ENCODE measurements around the gene RFX1.
"Not testable (repeated sequence)": the region's sequence is repeated elsewhere in the genome, so short reads cannot be mapped to it uniquely, and the experiment has no call there.

RFX1 gene

DNA sequence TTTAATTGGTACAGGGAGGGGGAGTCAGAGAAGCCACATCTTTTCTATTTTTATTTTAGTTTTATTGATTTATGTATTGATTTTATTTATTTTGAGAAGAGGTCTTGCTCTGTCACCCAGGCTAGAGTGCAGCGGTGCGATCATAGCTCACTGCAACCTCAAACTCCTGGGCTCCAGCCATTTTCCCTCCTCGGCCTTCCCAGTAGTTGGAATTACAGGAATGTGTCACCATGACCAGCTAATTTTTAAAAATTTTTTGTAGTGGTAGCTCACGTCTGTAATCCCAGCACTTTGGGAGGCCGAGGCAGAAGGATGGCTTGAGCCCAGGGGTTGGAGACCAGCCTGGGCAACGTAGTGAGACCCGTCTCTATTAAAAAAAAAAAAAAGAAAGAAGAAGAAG lies 29.6 kb upstream of the RFX1 start:
- H3K27ac Mint-ChIP-seq: no peak overlapping the region
- peaks cover 20% of the 10 kb centered on the region for H3K4me1 Mint-ChIP-seq (ENCODE audit: low read depth)
- H3K27me3 Mint-ChIP-seq (ENCODE audit: low read depth): no peaks in the 10 kb centered on the region
- no peaks in the 10 kb centered on the region for H3K9me3 Mint-ChIP-seq
- peaks cover 31% of the 10 kb centered on the region for H3K36me3 Mint-ChIP-seq (ENCODE audit: low read depth)
- no peak overlapping the region for H3K4me3 Mint-ChIP-seq

DNA sequence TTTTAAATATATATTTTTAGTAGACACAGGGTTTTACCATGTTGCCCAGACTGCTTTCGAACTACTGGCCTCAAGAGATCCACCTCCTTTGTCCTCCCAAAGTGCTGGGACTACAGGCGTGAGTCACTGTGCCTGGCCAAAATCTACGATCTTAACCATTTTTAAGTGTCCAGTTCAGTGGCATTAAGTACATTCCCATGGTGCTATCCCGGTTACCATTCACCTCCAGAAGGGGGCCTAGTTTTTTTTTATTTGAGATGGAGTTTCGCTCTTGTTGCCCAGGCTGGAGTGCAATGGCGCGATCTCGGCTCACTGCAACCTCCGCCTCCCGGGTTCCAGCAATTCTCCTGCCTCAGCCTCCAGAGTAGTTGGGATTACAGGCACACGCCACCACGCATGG lies 29.0 kb upstream of the RFX1 start:
- H3K4me3 Mint-ChIP-seq; H3K9me3 Mint-ChIP-seq; H3K27ac Mint-ChIP-seq; H3K27me3 Mint-ChIP-seq (ENCODE audit: low read depth): not testable (repeated sequence)
- Mint-ChIP-seq H3K36me3 (ENCODE audit: low read depth) (peaks cover 31% of the 10 kb centered on the region), H3K4me1 (ENCODE audit: low read depth) (peaks cover 20% of the 10 kb centered on the region)

DNA sequence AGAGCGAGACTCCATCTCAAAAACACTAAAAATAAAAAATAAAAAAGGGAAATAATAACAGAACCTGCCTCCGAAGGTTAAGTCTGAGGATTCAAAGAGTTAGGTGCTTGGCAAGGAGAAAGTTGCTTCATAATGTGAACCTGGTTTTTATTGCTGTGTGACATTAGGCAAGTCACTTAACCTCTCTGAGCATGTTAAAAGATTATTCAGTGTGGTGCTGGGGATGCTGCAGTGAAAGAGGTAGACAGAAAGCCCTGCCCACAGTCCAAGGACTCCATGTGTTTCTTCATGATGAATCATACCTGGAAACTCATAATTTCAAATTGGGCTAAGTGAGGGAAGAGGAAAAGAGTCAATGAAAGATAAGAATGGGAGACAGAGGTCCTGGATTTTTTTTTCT lies 27.8 kb upstream of the RFX1 start:
- Mint-ChIP-seq H3K27ac (peak overlapping the region; percentile 57), H3K36me3 (ENCODE audit: low read depth) (peaks cover 25% of the 10 kb centered on the region), H3K27me3 (ENCODE audit: low read depth) (no peaks in the 10 kb centered on the region), H3K4me3 (peak overlapping the region; percentile 56), H3K9me3 (no peaks in the 10 kb centered on the region), H3K4me1 (ENCODE audit: low read depth) (peaks cover 19% of the 10 kb centered on the region)

DNA sequence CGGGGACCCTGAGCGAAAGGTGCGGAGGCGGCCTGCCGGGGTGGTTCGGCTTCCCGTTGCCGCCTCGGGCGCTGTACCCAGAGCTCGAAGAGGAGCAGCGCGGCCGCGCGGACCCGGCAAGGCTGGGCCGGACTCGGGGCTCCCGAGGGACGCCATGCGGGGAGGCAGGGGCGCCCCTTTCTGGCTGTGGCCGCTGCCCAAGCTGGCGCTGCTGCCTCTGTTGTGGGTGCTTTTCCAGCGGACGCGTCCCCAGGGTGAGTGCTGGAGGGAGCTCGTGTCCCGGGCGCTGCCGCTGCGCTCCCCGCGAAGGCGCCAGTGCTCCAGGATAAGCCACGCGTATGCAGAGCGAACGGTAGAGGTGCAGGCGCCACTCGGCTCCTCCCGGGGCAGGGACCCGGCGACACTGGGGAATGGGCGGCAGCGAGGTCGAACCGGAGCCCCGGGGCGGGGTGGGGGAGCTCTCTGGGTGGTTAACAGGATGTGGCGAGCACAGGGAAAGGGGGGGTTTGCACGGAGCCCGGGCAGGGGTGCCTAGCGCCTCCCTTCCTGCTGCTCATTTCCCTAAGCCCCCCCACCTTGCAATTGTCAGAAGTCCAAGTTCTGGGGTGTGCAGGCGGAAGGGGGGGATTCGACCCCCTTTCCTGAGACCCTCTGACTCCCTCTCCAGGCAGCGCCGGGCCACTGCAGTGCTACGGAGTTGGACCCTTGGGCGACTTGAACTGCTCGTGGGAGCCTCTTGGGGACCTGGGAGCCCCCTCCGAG lies 25.8 kb upstream of the RFX1 start, which contains the start of gene IL27RA:
IL27RA (plus strand) TSS at position 44 of the 762 bp plus-strand sequence; CDS start at position 155, 111 bp downstream.
- H3K4me3 Mint-ChIP-seq: peak within 1 kb of the TSS; percentile 91
- H3K9me3 Mint-ChIP-seq: no peaks in the 10 kb centered on the region
- H3K27me3 Mint-ChIP-seq (ENCODE audit: low read depth): peaks cover 5% of the 10 kb centered on the region
- H3K36me3 Mint-ChIP-seq (ENCODE audit: low read depth): peaks cover 12% of the 10 kb centered on the region
- H3K4me1 Mint-ChIP-seq (ENCODE audit: low read depth): peaks cover 15% of the 10 kb centered on the region
- H3K27ac Mint-ChIP-seq: peak within 1 kb of the TSS; percentile 91

DNA sequence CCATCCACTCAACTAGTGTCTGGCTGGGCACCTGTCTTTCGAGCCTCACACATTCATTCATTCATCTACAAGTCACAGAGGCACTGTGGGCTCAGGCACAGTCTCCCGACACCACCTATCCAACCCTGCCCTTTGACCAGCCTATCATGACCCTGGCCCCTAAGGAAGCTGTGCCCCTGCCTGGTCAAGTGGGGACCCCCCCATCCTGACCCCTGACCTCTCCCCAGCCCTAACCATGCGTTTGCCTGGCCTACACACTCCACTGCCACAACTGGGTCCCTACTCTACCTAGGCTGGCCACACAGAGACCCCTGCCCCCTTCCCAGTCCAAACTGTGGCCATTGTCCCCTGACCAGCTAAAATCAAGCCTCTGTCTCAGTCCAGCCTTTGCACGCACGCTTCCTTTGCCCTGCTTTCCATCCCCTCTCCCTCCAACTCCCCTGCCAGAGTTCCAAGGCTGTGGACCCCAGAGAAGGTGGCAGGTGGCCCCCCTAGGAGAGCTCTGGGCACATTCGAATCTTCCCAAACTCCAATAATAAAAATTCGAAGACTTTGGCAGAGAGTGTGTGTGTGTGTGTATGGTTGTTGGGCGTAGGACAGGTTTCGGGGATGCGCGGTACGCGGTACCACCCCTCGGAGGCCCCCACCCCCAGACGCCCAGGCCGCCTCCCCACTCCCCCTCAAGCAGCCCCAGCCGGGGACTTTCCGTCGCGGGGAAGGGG lies 25.0 kb upstream of the RFX1 start:
- no peaks in the 10 kb centered on the region for H3K9me3 Mint-ChIP-seq
- H3K27me3 Mint-ChIP-seq (ENCODE audit: low read depth): peaks cover 5% of the 10 kb centered on the region
- peak overlapping the region; percentile 91 for H3K4me3 Mint-ChIP-seq
- peaks cover 14% of the 10 kb centered on the region for H3K4me1 Mint-ChIP-seq (ENCODE audit: low read depth)
- H3K36me3 Mint-ChIP-seq (ENCODE audit: low read depth): peaks cover 10% of the 10 kb centered on the region
- H3K27ac Mint-ChIP-seq: peak overlapping the region; percentile 91

DNA sequence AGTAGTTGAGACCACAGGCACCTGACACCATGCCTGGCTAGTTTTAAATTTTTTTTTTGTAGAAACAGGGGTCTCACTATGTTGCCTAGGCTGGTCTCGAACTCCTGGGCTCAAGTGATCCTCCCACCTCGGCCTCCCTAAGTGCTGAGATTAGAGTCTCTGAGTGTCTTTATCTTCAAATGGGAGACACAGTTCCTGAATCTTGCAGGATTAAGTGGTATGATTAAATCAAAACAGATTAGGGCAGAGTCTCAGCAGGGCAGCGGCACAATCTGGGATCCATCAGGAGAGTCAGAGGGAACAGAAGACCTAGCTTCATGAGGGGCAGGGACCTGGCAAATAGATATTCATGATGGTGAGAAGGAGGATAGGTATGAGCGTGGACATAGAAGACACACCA lies 22.8 kb upstream of the RFX1 start:
- H3K4me1 Mint-ChIP-seq (ENCODE audit: low read depth): peaks cover 13% of the 10 kb centered on the region

DNA sequence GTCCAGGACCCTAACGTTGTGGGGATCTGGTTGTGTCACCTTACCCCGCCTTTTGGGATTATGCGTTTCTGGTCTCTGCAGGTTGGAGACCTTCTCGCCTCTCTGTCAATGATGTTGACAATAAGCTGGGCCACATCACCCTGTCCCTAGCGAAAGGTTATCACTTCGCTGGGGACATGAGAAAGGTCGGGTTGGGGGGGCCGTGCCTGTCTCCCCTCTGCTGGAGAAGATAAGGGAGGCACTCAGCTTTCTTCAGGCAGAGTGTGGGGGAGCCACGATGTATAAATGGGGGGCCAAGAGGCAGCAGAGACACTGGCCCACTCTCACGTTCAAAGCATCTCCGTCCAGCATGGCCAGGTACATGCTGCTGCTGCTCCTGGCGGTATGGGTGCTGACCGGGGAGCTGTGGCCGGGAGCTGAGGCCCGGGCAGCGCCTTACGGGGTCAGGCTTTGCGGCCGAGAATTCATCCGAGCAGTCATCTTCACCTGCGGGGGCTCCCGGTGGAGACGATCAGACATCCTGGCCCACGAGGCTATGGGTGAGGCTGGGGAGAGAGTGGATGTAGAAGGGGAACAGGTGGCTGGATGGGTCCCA lies 21.8 kb upstream of the RFX1 start, which contains the start of gene RLN3:
RLN3 (plus strand) TSS at position 293 of the 595 bp plus-strand sequence; CDS start at position 350, 57 bp downstream.
- H3K36me3 Mint-ChIP-seq (ENCODE audit: low read depth): peaks cover 3% of the 10 kb centered on the region
- H3K27me3 Mint-ChIP-seq (ENCODE audit: low read depth): peaks cover 5% of the 10 kb centered on the region
- H3K4me1 Mint-ChIP-seq (ENCODE audit: low read depth): peaks cover 17% of the 10 kb centered on the region
- H3K9me3 Mint-ChIP-seq: no peaks in the 10 kb centered on the region
- no peak within 1 kb of the TSS for H3K27ac Mint-ChIP-seq
- H3K4me3 Mint-ChIP-seq: no peak within 1 kb of the TSS

More for the DNA sequence above, 22.8 kb upstream of the RFX1 start:
- H3K4me3 Mint-ChIP-seq: no peak overlapping the region
- peaks cover 4% of the 10 kb centered on the region for H3K36me3 Mint-ChIP-seq (ENCODE audit: low read depth)
- H3K27me3 Mint-ChIP-seq (ENCODE audit: low read depth): peaks cover 5% of the 10 kb centered on the region
- no peak overlapping the region for H3K27ac Mint-ChIP-seq
- no peaks in the 10 kb centered on the region for H3K9me3 Mint-ChIP-seq

DNA sequence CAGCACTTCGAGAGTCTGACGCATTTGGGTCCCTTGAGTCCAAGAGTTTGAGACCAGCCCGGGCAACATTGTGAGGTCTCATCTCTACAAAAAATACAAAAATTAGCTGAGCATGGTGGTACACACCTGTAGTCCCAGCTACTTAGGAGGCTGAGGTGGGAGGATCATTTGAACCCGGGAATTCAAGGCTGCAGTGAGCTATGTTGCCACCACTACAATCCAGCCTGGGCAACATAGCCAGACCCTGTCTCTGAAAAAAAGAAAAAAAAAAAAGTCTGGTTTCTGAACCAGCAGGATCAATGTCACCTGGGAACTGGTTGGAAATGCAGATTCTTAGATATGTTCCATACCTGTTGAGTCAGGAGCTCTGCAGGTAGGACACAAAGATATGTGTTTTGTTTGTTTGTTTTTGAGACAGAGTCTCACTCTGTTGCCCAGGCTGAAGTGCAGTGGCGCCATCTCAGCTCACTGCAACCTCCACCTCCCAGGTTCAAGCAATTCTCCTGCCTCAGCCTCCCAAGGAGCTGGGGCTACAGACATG lies 20.6 kb upstream of the RFX1 start:
- peaks cover 15% of the 10 kb centered on the region for H3K4me1 Mint-ChIP-seq (ENCODE audit: low read depth)
- H3K27ac Mint-ChIP-seq; H3K27me3 Mint-ChIP-seq (ENCODE audit: low read depth); H3K9me3 Mint-ChIP-seq; H3K36me3 Mint-ChIP-seq (ENCODE audit: low read depth); H3K4me3 Mint-ChIP-seq: not testable (repeated sequence)

DNA sequence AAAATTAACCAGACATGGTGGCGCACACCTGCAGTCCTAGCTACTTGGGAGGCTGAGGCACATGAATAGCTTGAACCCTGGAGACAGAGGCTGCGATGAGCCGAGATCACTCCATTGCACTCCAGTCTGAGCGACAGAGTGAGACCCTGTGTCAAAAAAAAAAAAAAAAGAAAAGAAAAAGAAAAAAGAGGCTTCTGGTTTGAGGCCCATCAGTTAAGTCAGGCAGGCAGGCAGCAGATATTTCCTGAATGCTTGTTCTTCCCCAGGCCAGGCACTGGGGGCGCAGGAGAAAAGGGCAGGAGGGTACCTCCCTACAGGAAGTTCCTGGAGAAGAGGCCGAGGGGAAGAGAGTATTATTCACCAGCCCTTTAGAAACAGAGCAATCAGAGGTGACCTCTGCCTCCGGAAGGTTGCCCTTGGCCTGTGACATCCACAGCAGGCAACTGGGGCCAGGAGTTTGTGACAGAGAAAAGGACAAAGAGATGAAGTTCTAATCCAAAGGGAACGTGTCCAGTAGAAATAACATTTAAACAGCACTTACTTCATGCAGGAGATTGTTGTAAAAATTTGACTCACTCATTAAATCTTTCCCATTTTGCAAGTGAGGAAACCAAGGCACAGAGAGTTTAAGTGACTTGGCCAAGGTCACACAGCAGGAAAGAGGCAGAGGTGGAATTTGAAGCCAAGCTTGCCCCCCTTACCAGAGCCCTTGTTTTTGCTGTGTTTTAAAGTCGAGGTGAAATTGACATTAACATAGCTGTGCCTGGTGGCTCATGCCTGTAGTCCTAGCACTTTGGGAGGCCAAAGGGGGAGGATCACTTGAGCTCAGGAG lies 17.5 kb upstream of the RFX1 start:
- Mint-ChIP-seq H3K9me3 (no peaks in the 10 kb centered on the region), H3K36me3 (ENCODE audit: low read depth) (no peaks in the 10 kb centered on the region), H3K4me3 (no peak overlapping the region), H3K4me1 (ENCODE audit: low read depth) (peaks cover 7% of the 10 kb centered on the region), H3K27me3 (ENCODE audit: low read depth) (peaks cover 5% of the 10 kb centered on the region), H3K27ac (no peak overlapping the region)

DNA sequence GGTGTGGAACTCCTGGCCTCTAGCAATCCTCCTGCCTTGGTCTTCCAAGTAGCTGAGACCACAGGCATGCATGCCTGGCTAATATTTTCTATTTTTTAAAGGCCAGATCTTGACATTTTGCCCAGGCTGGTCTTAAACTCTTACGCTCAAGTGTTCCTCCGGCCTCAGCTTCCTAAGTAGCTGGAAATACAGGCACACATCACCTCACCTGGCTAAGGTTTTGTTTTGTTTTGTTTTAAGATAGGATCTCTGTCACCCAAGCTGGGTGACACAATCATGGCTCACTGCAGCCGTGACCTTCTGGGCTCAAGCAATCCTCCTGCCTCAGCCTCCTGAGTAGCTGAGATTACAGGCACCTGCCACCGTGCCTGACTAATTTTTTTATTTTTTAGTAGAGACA lies 16.3 kb upstream of the RFX1 start:
- H3K36me3 Mint-ChIP-seq (ENCODE audit: low read depth): no peaks in the 10 kb centered on the region
- no peak overlapping the region for H3K4me3 Mint-ChIP-seq
- no peak overlapping the region for H3K27ac Mint-ChIP-seq
- no peaks in the 10 kb centered on the region for H3K27me3 Mint-ChIP-seq (ENCODE audit: low read depth)
- H3K4me1 Mint-ChIP-seq (ENCODE audit: low read depth): peaks cover 9% of the 10 kb centered on the region
- H3K9me3 Mint-ChIP-seq: no peaks in the 10 kb centered on the region

DNA sequence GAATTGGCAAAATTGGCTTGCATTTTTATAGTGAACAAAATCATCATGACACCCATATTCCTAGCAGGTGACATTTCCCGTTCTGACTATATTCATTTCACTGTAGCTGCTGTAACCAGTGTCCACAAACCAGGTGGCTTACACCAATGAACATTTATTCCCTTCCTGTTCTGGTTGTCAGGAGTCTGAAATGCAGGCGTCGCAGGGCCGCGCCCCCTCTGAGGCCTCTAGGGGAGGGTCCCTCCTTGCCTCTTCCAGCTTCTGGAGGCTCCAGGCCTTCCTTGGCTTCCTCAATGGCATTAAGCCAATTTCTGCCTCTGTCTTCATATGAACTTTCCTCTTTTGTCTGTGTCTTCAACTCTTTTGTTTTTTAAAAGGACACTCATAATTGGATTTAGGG lies 15.4 kb upstream of the RFX1 start:
- Mint-ChIP-seq H3K9me3 (no peaks in the 10 kb centered on the region), H3K36me3 (ENCODE audit: low read depth) (no peaks in the 10 kb centered on the region), H3K4me1 (ENCODE audit: low read depth) (peaks cover 9% of the 10 kb centered on the region), H3K27ac (peak overlapping the region; percentile 0), H3K27me3 (ENCODE audit: low read depth) (no peaks in the 10 kb centered on the region), H3K4me3 (no peak overlapping the region)

DNA sequence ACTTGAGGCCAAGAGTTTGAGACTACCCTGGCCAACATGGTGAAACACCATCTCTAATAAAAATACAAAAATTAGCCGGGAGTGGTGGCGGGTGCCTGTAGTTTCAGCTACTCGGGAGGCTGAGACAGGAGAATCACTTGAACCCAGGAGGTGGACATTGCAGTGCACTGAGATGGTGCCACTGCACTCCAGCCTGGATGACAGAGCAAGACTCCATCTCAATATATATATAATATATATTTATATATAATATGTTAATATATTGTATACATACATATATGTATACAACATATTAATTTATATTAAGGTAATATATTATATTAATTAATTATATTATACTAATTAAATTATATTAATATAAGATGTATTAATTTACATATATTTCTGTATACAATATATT lies 13.6 kb upstream of the RFX1 start:
- not testable (repeated sequence) for H3K27ac Mint-ChIP-seq; H3K9me3 Mint-ChIP-seq; H3K27me3 Mint-ChIP-seq (ENCODE audit: low read depth); H3K36me3 Mint-ChIP-seq (ENCODE audit: low read depth); H3K4me3 Mint-ChIP-seq
- H3K4me1 Mint-ChIP-seq (ENCODE audit: low read depth): peaks cover 10% of the 10 kb centered on the region

DNA sequence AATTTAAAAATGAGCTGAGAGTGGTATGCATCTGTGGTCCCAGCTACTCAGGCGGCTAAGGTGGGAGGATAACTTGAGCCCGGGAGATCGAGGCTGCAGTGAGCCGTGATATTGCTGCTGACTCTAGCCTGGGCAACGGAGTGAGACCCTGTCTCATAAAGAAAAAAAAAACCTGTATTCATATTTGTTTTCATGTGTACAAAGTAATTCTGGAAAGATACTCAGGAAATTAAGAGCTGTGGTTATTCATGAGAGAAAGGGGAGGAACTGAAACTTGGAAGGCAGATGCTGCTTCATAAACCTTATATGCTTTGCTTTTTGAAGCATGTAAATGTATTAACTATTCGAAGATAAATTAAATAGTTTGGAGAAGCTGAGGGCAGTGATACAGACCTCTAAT lies 13.0 kb upstream of the RFX1 start:
- Mint-ChIP-seq H3K9me3 (no peaks in the 10 kb centered on the region), H3K27ac (no peak overlapping the region), H3K4me3 (no peak overlapping the region), H3K4me1 (ENCODE audit: low read depth) (peaks cover 10% of the 10 kb centered on the region), H3K36me3 (ENCODE audit: low read depth) (no peaks in the 10 kb centered on the region), H3K27me3 (ENCODE audit: low read depth) (no peaks in the 10 kb centered on the region)

DNA sequence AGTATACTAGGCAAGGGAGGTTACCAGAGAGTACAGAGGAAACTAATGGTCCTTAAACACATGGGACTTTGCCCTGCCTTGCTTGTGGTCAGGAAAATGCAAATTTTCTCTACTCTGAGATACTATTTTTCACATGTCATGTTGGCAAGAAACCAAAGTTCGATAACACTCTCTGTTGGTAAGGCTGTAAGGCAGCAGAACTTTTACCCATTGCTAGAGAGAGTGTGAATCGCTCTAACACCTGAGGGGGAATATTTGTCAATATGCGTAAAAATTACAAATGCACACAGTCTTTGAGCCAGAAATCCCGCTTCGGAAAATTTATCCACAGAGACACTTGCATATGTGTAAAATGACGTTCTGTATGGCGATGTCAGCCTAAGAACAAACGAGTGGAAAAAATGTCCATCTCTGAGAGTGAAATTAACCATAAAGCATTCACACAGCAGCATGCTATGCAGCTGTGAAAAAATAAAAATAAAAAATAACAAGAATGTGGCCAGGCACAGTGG lies 9.5 kb upstream of the RFX1 start:
- peaks cover 5% of the 10 kb centered on the region for H3K4me1 Mint-ChIP-seq (ENCODE audit: low read depth)
- H3K9me3 Mint-ChIP-seq: no peaks in the 10 kb centered on the region
- H3K4me3 Mint-ChIP-seq: no peak overlapping the region
- no peak overlapping the region for H3K27ac Mint-ChIP-seq
- H3K36me3 Mint-ChIP-seq (ENCODE audit: low read depth): no peaks in the 10 kb centered on the region
- no peaks in the 10 kb centered on the region for H3K27me3 Mint-ChIP-seq (ENCODE audit: low read depth)
